H1 (cell line): ENCODE measurements around the gene IPO13.

Experiments
- CEBPB ChIP-seq: IDR thresholded peaks from 2 replicates; pipeline ENCODE4 v1.6.1; 2012; ENCODE audit warnings: low read depth, low read length
- CHD1 ChIP-seq: IDR thresholded peaks from 2 replicates; pipeline ENCODE4 v1.6.1; 2012; ENCODE audit warnings: low read depth, low read length, improper control_type of control experiment
- CTCF ChIP-seq, 3 experiments: IDR thresholded peaks; 1 replicate in 2 of 3; 2 replicates in 1 of 3; pipeline versions ENCODE4 v1.5.1 to v1.6.1; 2011; ENCODE audit warnings: low read length in 3 of 3, mild to moderate bottlenecking in 3 of 3, inconsistent platforms in 2 of 3, low read depth in 1 of 3, moderate library complexity in 1 of 3; ENCODE audit not compliant: insufficient read depth in 1 of 3; ENCODE audit errors: control extremely low read depth in 1 of 3
- JUND ChIP-seq: IDR thresholded peaks from 2 replicates; pipeline ENCODE4 v1.6.1; 2011; ENCODE audit warnings: mild to moderate bottlenecking, improper control_type of control experiment, low read length
- POLR2A ChIP-seq, 2 experiments: IDR thresholded peaks; 1 replicate in 1 of 2; 2 replicates in 1 of 2; pipeline ENCODE4 v1.6.1; 2011; ENCODE audit warnings: low read depth in 2 of 2, low read length in 2 of 2, mild to moderate bottlenecking in 2 of 2; ENCODE audit errors: control extremely low read depth in 1 of 2
- TBP ChIP-seq: IDR thresholded peaks from 2 replicates; pipeline ENCODE4 v1.6.1; 2011; ENCODE audit warnings: low read depth, low read length, improper control_type of control experiment

- TF ChIP-seq POLR2A (IDR thresholded peaks at IDR 0.05; ENCODE audit: control extremely low read depth in 1 of 2, low read depth in 2 of 2, low read length in 2 of 2), result no peak
- no peak for TF ChIP-seq CTCF (IDR thresholded peaks at IDR 0.05; ENCODE audit: control extremely low read depth in 1 of 3, insufficient read depth in 1 of 3, low read depth in 1 of 3, low read length in 3 of 3)
- no peak for TF ChIP-seq CHD1
- TF ChIP-seq CEBPB, result no peak
- no peak for TF ChIP-seq TBP
- TF ChIP-seq JUND, result no peak
These were observed 36.6 kb downstream of the IPO13 start for GRCh38 chr1:43983253-43983899.
